GM10847 (cell line): Measurements from ENCODE around the gene BCL2L11.

Experiments used
- POLR2A ChIP-seq: IDR thresholded peaks from 2 replicates; pipeline ENCODE4 v1.6.1; 2011; ENCODE audit not compliant: insufficient read length; ENCODE audit errors: extremely low read depth

BCL2L11 gene

GRCh38 chr2:111148225-111148873 lies 27.6 kb downstream of the BCL2L11 start:
- no peak for TF ChIP-seq POLR2A

GRCh38 chr2:111148925-111149324 lies 28.2 kb downstream of the BCL2L11 start:
- TF ChIP-seq POLR2A = no peak

- no peak for TF ChIP-seq POLR2A
Observed at GRCh38 chr2:111149882-111150455, 29.3 kb downstream of the BCL2L11 start.

- no peak for TF ChIP-seq POLR2A
Observed at GRCh38 chr2:111154758-111155157, 34.0 kb downstream of the BCL2L11 start.

GRCh38 chr2:111155610-111156009 lies 34.9 kb downstream of the BCL2L11 start:
- no peak for TF ChIP-seq POLR2A

GRCh38 chr2:111156529-111156928 lies 35.8 kb downstream of the BCL2L11 start:
- no peak for TF ChIP-seq POLR2A

- TF ChIP-seq POLR2A = no peak
Observed at GRCh38 chr2:111157071-111157661, 36.5 kb downstream of the BCL2L11 start.

GRCh38 chr2:111157798-111158197 lies 37.1 kb downstream of the BCL2L11 start:
- no peak for TF ChIP-seq POLR2A

- TF ChIP-seq POLR2A = no peak
Observed at GRCh38 chr2:111159641-111160040, 38.9 kb downstream of the BCL2L11 start.

GRCh38 chr2:111160758-111161157 lies 40.0 kb downstream of the BCL2L11 start:
- no peak for TF ChIP-seq POLR2A

- no peak for TF ChIP-seq POLR2A
Observed at GRCh38 chr2:111161971-111162370, 41.3 kb downstream of the BCL2L11 start.

GRCh38 chr2:111162718-111163331 lies 42.1 kb downstream of the BCL2L11 start:
- no peak for TF ChIP-seq POLR2A

GRCh38 chr2:111164078-111164477 lies 43.4 kb downstream of the BCL2L11 start:
- TF ChIP-seq POLR2A = no peak

GRCh38 chr2:111165084-111165483 lies 44.4 kb downstream of the BCL2L11 start:
- TF ChIP-seq POLR2A = no peak

- no peak for TF ChIP-seq POLR2A
Observed at GRCh38 chr2:111166115-111166514, 45.4 kb downstream of the BCL2L11 start.
